HUDEP-2 (cell line): ENCODE measurements around the gene TMOD2.

ENCODE experiments used
- DNase-seq, 76 experiments: peaks; one replicate each; lab custom pipeline; 2025; ENCODE audit not compliant: unreplicated experiment in 76 of 76; lab: John Stamatoyannopoulos, UW

TMOD2 gene

GRCh38 chr15:51750792-51751696, at the start of gene TMOD2:
TMOD2 (plus strand) TSS chr15:51751597; CDS start chr15:51766442, 14,845 bp downstream.
- no peak for DNase-seq

- DNase-seq, result peak in 11 of 76 experiments; percentile 5 to 42 (median 20)
Measured at GRCh38 chr15:51702710-51703109, 48.7 kb upstream of the TMOD2 start.

- no peak for DNase-seq
Measured at GRCh38 chr15:51706291-51706690, 45.1 kb upstream of the TMOD2 start.

GRCh38 chr15:51706926-51707608, 44.3 kb upstream of the TMOD2 start:
- DNase-seq, result no peak

DNA sequence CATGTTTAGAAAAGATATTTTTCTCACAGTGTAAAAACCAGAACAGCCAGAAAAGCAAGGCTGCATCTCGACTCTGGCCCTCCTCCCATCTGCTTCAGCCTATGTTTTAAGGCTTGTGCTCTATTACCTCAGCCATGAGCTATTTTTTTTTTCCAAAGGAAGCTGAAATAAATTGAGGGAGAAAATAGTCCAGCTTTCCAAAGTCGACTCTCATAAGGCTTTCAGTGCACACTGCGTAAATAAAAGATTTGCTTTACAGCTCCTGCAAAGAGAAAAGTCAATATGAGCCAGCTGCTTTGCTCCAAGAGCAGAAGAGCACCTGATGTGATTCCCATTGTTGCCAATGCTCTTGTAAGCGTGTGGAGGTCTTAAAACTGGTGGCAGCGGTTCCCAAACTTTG, 43.4 kb upstream of the TMOD2 start:
- no peak for DNase-seq

DNA sequence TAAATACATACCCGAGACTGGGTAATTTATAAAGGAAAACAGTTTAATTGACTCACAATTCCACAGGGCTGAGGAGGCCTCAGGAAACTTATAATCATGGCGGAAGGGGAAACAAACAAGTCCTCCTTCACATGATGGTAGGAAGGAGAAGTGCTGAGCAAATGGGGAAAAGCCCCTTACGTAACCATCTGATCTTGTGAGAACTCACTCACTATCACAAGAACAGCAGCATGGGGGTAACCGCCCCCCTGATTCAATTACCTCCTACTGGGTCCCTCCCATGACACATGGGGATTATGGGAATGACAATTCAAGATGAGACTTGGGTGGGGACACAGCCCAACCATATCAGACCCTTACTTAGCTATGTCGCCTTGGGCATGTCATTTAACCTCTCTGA, 42.4 kb upstream of the TMOD2 start:
- DNase-seq, result no peak

GRCh38 chr15:51714162-51714561, 37.2 kb upstream of the TMOD2 start:
- DNase-seq, result no peak

- no peak for DNase-seq
Measured at GRCh38 chr15:51714911-51715310, 36.5 kb upstream of the TMOD2 start.

DNA sequence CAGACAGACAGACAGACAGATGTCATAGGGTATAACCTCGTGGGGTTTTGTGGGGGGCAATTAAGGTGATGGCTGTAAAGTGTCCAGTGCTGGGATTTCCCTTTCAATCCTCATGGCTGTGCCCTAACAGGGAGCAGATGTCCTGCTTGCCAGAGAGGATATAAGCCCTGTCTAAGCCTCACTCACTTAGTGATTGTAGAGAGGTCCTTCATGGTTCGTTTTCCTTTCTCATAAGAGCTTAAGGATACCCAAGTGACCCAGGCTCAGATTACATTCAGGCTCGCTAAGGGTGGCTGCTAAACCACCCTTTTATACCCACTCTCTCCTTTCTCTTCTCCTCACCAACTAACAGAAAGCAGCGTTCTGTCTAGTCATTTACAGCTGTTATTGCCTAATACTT, 33.2 kb upstream of the TMOD2 start:
- no peak for DNase-seq

- no peak for DNase-seq
Measured at GRCh38 chr15:51718746-51719145, 32.7 kb upstream of the TMOD2 start.

- DNase-seq, result no peak
Measured at GRCh38 chr15:51720201-51720995, 31.0 kb upstream of the TMOD2 start.

DNA sequence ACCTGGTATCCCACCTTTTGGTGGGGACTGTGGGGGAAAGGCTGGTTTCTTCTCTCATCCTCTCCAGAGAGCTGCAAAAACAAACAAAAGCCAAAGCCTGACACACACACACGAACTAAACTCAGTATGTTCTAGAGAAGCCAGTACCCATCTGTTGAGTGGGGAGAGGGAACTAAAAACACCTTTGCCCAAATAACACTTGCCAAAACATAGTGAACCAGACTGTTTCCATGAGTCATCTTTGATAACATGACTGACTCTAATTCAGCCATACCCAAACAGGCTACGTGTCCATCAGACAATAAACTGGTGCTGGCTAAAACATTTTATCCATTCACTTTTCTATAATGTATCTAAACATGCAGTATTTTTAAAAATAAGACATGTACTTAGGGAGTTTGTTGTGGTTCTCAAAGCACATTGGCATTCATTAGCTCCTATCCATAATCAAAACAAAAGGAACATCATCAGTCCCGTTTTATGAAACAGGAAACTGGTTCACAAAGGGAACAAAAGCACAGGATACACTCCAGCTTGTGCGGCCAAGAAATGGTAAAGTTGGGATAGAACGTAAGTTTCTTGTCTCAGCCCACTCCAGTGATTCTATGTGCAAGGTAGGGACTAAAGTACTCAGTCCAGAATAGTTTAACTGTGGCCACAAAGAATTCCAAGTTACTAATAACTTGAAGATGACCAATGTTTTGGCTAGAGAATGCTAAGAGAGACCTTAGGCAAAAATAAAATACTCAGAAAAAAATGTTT, 30.0 kb upstream of the TMOD2 start:
- DNase-seq, result peak in 2 of 76 experiments; percentile 11 to 38

DNA sequence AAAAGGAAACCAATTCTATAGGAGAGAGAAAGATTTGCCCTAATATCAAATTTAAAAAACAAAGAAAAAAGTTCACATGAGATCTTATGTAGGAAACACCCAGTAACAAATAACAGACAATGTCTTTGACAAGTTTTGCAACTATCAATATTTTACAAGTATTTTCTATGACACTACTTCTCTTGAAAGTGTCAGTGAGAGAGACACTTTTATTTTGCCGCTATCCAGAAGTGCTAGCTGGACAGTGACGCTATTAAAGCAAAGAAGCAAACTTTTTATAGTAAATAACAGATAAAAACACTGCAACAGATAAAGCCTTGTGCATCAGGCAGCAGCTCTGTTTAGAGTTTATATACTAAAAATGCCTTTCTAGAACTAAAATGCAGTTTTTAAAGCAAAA, 27.2 kb upstream of the TMOD2 start:
- DNase-seq, result no peak

DNA sequence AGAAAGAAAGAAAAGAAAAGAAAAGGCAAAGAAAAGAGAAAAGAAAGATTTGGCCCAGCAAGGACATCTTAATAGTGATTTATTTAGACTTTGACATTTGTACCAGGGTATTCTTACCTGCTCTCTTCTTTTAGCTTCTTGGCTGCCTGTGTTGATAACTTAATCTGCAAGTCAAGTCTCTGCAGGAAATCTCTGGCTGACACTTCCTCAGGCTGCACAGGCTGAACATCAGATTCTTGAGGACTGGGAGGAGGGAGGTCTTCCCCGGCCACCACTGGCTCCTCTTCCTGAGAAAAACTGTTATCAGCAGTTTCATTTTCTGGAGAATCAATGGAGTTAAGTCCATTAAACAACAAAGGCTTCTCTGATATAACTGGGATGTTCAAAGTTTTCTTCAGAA, 26.7 kb upstream of the TMOD2 start:
- no peak for DNase-seq

DNA sequence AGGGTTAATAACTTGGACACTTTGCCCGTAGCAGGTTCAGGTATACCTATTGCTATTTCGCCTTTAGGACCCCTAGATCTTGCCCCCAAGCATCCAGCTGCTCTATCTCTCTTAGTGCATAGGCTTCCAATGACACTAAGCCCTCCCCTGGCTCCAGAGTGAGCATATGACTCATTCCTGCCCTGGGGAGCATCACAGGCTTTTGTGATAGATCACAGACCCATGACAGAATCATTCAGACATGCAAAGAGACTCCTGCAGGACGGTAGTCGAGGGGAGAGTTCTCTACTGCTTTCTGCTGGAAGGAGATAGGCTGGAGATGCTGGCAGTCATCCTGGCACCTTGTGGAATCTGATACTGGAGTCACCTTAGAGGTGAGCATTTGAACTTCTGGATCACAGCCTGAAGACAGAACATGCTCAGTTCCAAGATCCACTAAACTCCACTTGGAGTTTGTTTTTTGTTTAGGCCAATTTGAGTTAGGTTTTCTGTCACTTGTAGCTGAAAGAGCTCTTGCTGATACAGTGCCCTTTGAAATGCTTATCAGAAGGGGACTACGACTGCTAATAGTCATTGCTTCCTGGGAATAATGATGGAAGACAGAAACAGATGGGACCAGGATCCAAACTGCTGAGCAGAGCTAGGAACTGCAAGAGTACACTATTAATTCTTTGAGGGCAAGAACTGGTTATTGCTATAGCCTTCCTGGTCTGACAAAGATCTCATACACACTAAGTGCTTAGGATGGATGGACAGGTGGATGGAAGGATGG, 24.9 kb upstream of the TMOD2 start:
- DNase-seq, result peak in 13 of 76 experiments; percentile 5 to 54 (median 25)

DNA sequence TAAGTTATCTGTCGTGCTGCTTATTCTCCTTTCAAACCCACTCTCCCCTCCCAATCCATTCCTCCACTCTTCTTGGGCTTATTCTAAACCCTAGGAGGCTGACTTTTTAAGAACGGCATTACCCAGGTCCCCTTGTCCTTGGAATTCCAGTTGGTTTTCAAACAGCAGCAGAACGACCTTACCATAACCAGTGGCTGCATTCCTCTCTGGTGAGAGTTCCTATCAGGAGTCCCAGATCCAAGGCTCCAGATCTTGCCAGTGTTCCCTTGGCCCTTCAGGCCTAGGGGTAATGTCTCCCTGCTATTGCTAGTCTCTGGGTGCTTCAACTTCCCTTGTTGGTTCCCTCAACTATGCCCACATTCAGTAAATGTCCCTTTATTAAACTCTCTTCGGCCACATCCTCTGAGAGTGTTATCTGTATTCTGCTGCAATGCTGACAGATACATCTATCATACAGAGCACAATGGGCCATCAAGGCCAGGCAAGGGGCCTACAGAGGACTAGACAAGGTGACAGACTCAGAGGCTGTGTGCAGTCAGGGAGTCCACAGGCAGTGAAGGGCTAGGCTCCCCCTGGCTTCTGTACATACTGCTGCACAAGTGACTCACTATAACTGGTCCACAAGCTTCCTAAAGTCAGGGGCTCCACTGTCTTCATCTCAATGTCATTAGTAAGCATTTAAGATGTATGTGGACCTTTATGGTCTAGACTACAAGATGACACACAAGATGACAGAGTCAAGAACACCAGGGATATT, 24.1 kb upstream of the TMOD2 start:
- DNase-seq, result peak in 1 of 76 experiments; percentile 12

- peak in 1 of 76 experiments; percentile 1 for DNase-seq
Measured at GRCh38 chr15:51731549-51732267, 19.7 kb upstream of the TMOD2 start.

DNA sequence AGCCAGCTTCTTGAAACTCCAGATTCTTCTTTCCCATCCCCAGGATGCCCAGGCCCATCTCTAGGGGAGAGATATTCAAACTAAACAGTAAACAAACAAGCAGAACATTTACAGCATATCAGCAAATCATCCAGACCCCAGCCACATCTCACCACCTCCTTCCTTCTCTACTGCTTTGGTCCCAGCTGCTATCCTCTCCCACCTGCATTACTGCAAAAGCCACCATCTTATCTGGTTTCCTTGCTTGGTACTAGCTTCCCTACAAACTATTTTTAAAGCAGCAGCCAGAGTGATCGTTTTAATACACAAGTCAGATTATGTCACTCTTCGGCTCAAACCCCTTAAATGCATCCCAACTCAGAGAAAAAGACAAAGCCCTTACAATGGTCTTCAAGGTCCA, 18.8 kb upstream of the TMOD2 start:
- DNase-seq, result no peak
